Adrenal gland (tissue), 5 donors: ENCODE data around the gene COL6A1.

Source experiments
- POLR2A ChIP-seq, 2 donors: fragments of 450-650 bp; IDR thresholded peaks; one replicate each; pipeline ENCODE4 v1.6.1; 2017; ENCODE audit warnings: antibody characterized with exemption in 2 of 2, mild to moderate bottlenecking in 2 of 2, moderate library complexity in 1 of 2
- TF ChIP-seq, protein P1 (sequence below), 6 experiments: fragments of 450-650 bp in 4 of 6; fragments of 200-600 bp in 2 of 6; sonication (generic) in 1 of 6; IDR thresholded peaks; 1 replicate in 5 of 6; 2 replicates in 1 of 6; pipeline versions ENCODE4 v1.5.1 to v1.8.0; 2016 to 2021; ENCODE audit warnings: antibody characterized with exemption in 6 of 6, mild to moderate bottlenecking in 2 of 6, moderate library complexity in 1 of 6
- donor health status: DM: no; HTN: no; CAD: no.

DNA sequence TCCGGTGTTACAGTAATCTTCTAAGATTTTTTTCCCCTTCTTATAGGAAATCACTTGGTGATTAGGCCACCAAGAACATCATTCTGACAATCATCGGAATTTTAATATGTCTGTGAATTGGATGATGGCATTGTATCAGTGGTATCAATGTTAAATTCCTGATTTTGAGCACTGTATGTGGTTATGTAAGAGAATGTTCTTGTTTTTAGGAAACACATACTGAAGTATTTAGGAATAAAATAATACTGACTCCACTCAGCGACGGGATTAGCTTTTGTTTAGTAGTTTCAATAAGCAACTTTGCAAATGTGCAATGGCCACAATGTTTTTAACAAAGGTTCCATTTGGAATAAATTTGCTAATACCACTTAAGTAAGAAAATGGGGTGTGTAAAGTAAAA, 30.6 kb downstream of the COL6A1 start:
- TF ChIP-seq, protein P1, sequence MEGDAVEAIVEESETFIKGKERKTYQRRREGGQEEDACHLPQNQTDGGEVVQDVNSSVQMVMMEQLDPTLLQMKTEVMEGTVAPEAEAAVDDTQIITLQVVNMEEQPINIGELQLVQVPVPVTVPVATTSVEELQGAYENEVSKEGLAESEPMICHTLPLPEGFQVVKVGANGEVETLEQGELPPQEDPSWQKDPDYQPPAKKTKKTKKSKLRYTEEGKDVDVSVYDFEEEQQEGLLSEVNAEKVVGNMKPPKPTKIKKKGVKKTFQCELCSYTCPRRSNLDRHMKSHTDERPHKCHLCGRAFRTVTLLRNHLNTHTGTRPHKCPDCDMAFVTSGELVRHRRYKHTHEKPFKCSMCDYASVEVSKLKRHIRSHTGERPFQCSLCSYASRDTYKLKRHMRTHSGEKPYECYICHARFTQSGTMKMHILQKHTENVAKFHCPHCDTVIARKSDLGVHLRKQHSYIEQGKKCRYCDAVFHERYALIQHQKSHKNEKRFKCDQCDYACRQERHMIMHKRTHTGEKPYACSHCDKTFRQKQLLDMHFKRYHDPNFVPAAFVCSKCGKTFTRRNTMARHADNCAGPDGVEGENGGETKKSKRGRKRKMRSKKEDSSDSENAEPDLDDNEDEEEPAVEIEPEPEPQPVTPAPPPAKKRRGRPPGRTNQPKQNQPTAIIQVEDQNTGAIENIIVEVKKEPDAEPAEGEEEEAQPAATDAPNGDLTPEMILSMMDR (IDR thresholded peaks at IDR 0.05): no peak
- TF ChIP-seq POLR2A (IDR thresholded peaks at IDR 0.05): no peak
